H1 (cell line): ENCODE measurements around the gene DELE1. TPM values are rescaled to one million over a fixed set of nuclear protein-coding genes. Genes with fewer than 3 reads are reported as not detected.

Experiments used
- CTCF ChIA-PET: fragments of 300-600 bp; sonication (Branson Sonifier 250); formaldehyde crosslinking; loops from one replicate; lab custom pipeline; 2021; ENCODE audit not compliant: partially characterized antibody; lab: Charles Lee
- POLR2A ChIA-PET: fragments of 300-600 bp; sonication (Branson Sonifier 250); formaldehyde crosslinking; loops from one replicate; lab custom pipeline; 2021; ENCODE audit warnings: inconsistent platforms; ENCODE audit not compliant: partially characterized antibody; lab: Charles Lee
- DNase-seq, 2 experiments: peaks; one replicate each; pipeline versions ENCODE4 v3.0.0 to v3.0.0-alpha.2; 2010 to 2022; ENCODE audit warnings: low spot score in 2 of 2, low read depth in 1 of 2, mixed read lengths in 1 of 2
- FAIRE-seq: peaks from 2 replicates; lab custom pipeline; 2011; peaks lifted over from hg19 to GRCh38; lab: Jason Lieb, UNC
- H2AFZ ChIP-seq: 2 replicates; pipeline ENCODE4 v1.8.1; 2012; ENCODE audit warnings: low read length, inconsistent platforms
- H2AK5ac ChIP-seq: 2 replicates; pipeline ENCODE4 v1.6.1; 2013; ENCODE audit warnings: low read depth, low read length
- H2BK120ac ChIP-seq: replicated peaks from 2 replicates; pipeline ENCODE3; 2013; ENCODE audit warnings: low read depth, low read length, inconsistent platforms
- H2BK12ac ChIP-seq: 2 replicates; pipeline ENCODE4 v1.6.1; 2013; ENCODE audit warnings: low read depth, low read length
- H2BK15ac ChIP-seq: 2 replicates; pipeline ENCODE4 v1.6.1; 2013; ENCODE audit warnings: low read length
- H2BK20ac ChIP-seq: 2 replicates; pipeline ENCODE4 v1.6.1; 2013; ENCODE audit warnings: low read length
- H2BK5ac ChIP-seq: 2 replicates; pipeline ENCODE4 v1.6.1; 2013; ENCODE audit warnings: low read depth, low read length
- H3K14ac ChIP-seq: 2 replicates; pipeline ENCODE4 v1.6.1; 2013; ENCODE audit warnings: inconsistent platforms; ENCODE audit not compliant: insufficient read length
- H3K18ac ChIP-seq: 2 replicates; pipeline ENCODE4 v1.6.1; 2013; ENCODE audit warnings: low read length; ENCODE audit errors: extremely low read depth
- H3K23ac ChIP-seq: 2 replicates; pipeline ENCODE4 v1.6.1; 2013; ENCODE audit warnings: inconsistent platforms; ENCODE audit not compliant: insufficient read length
- H3K23me2 ChIP-seq: 2 replicates; pipeline ENCODE4 v1.6.1; 2013; ENCODE audit warnings: low read depth, low read length
- H3K27ac ChIP-seq: 2 replicates; pipeline ENCODE4 v1.6.1; 2011; ENCODE audit warnings: low read depth, low read length, inconsistent platforms
- H3K27me3 ChIP-seq, 4 experiments: replicated peaks in 1 of 4; 1 replicate in 1 of 4; 2 replicates in 3 of 4; pipeline versions ENCODE4 v1.6.1 to v1.8.1; 2011 to 2013; ENCODE audit warnings: low read length in 3 of 4, mild to moderate bottlenecking in 3 of 4, inconsistent platforms in 2 of 4, mixed read lengths in 2 of 4, moderate library complexity in 1 of 4; ENCODE audit not compliant: control insufficient read depth in 3 of 4, insufficient read depth in 3 of 4; ENCODE audit errors: extremely low read depth in 1 of 4
- H3K36me3 ChIP-seq, 4 experiments: 2 replicates each; pipeline versions ENCODE4 v1.6.1 to v1.8.1; 2011 to 2013; ENCODE audit warnings: mild to moderate bottlenecking in 4 of 4, low read length in 3 of 4, moderate library complexity in 2 of 4, control low read depth in 1 of 4, inconsistent platforms in 1 of 4; ENCODE audit not compliant: insufficient read depth in 4 of 4, control insufficient read depth in 2 of 4
- H3K4ac ChIP-seq: replicated peaks from 2 replicates; pipeline ENCODE3; 2013; ENCODE audit warnings: low read length, low read depth, mixed read lengths, inconsistent platforms; ENCODE audit not compliant: insufficient read length
- H3K4me1 ChIP-seq, 4 experiments: replicated peaks in 1 of 4; 1 replicate in 1 of 4; 2 replicates in 3 of 4; pipeline versions ENCODE4 v1.6.1 to v1.8.1; 2011 to 2013; ENCODE audit warnings: low read length in 3 of 4, inconsistent platforms in 2 of 4, mixed read lengths in 1 of 4; ENCODE audit not compliant: insufficient read depth in 4 of 4, control insufficient read depth in 3 of 4
- H3K4me2 ChIP-seq, 2 experiments: 2 replicates each; pipeline versions ENCODE4 v1.6.1 to v1.8.1; 2011 to 2013; ENCODE audit warnings: low read depth in 2 of 2, low read length in 2 of 2, control low read depth in 1 of 2, inconsistent platforms in 1 of 2, mild to moderate bottlenecking in 1 of 2; ENCODE audit not compliant: insufficient read depth in 1 of 2
- H3K4me3 ChIP-seq, 4 experiments: fragments of 200-600, 300-600 bp in 1 of 4; sonication (generic), shearing (Covaris generic), sonication (Bioruptor Twin) in 1 of 4; 2 replicates each; pipeline versions ENCODE4 v1.5.1 to v1.8.1; 2011 to 2016; ENCODE audit warnings: low read length in 4 of 4, low read depth in 3 of 4, control low read depth in 2 of 4, inconsistent platforms in 2 of 4, mild to moderate bottlenecking in 2 of 4, mixed read lengths in 1 of 4, moderate library complexity in 1 of 4; ENCODE audit not compliant: insufficient read depth in 2 of 4; ENCODE audit errors: extremely low read depth in 1 of 4
- H3K56ac ChIP-seq: replicated peaks from 2 replicates; pipeline ENCODE3; 2013; ENCODE audit warnings: low read depth, mild to moderate bottlenecking, mixed read lengths, low read length, inconsistent platforms; ENCODE audit not compliant: insufficient read length
- H3K79me1 ChIP-seq: 2 replicates; pipeline ENCODE4 v1.6.1; 2013; ENCODE audit warnings: low read depth, low read length, control low read depth
- H3K79me2 ChIP-seq, 2 experiments: 2 replicates each; pipeline versions ENCODE4 v1.6.1 to v1.8.1; 2012 to 2013; ENCODE audit warnings: low read length in 2 of 2, mild to moderate bottlenecking in 2 of 2, inconsistent platforms in 1 of 2; ENCODE audit not compliant: insufficient read depth in 2 of 2, control insufficient read depth in 1 of 2
- H3K9ac ChIP-seq, 4 experiments: replicated peaks in 1 of 4; 1 replicate in 1 of 4; 2 replicates in 3 of 4; pipeline versions ENCODE4 v1.6.1 to v1.8.1; 2011 to 2013; ENCODE audit warnings: low read depth in 3 of 4, low read length in 3 of 4, control low read depth in 2 of 4, mild to moderate bottlenecking in 2 of 4, moderate library complexity in 2 of 4, inconsistent platforms in 1 of 4; ENCODE audit errors: extremely low read depth in 1 of 4
- H3K9me3 ChIP-seq, 2 experiments: 2 replicates each; pipeline versions ENCODE4 v1.6.1 to v1.8.1; 2012 to 2013; ENCODE audit warnings: mild to moderate bottlenecking in 2 of 2, moderate library complexity in 2 of 2, control low read depth in 1 of 2, inconsistent platforms in 1 of 2, low read depth in 1 of 2, low read length in 1 of 2, mixed read lengths in 1 of 2; ENCODE audit not compliant: insufficient read depth in 2 of 2
- H4K20me1 ChIP-seq, 2 experiments: replicated peaks in 1 of 2; 2 replicates each; pipeline versions ENCODE3 to v1.8.1; 2011 to 2013; ENCODE audit warnings: inconsistent platforms in 2 of 2, low read length in 2 of 2, mild to moderate bottlenecking in 1 of 2; ENCODE audit not compliant: insufficient read depth in 2 of 2, control insufficient read depth in 1 of 2
- H4K5ac ChIP-seq: 2 replicates; pipeline ENCODE4 v1.6.1; 2013; ENCODE audit warnings: low read length, low read depth, mixed read lengths, inconsistent platforms; ENCODE audit not compliant: insufficient read length
- H4K8ac ChIP-seq: 2 replicates; pipeline ENCODE4 v1.8.0; 2013; ENCODE audit warnings: mild to moderate bottlenecking, moderate library complexity, low read length, inconsistent platforms; ENCODE audit not compliant: insufficient read depth; ENCODE audit errors: extremely low read depth
- H4K91ac ChIP-seq: replicated peaks from 2 replicates; pipeline ENCODE3; 2013; ENCODE audit warnings: low read length, mixed read lengths, inconsistent platforms; ENCODE audit not compliant: insufficient read length
- POU5F1 ChIP-seq: IDR thresholded peaks from 2 replicates; pipeline ENCODE4 v1.6.1; 2011; ENCODE audit warnings: low read depth, mild to moderate bottlenecking, low read length, moderate library complexity
- RNF2 ChIP-seq: fragments of 200-900, 300-1000 bp; sonication (generic); IDR thresholded peaks from 2 replicates; pipeline ENCODE4 v1.7.1; 2016; ENCODE audit warnings: borderline replicate concordance, low read depth, mild to moderate bottlenecking, antibody characterized with exemption, low read length; ENCODE audit not compliant: poor library complexity, severe bottlenecking; ENCODE audit errors: missing control alignments
- SUZ12 ChIP-seq: fragments of 200-600 bp; sonication (generic); IDR thresholded peaks from 2 replicates; pipeline ENCODE4 v1.6.1; 2012; ENCODE audit warnings: mild to moderate bottlenecking, inconsistent platforms, low read length, moderate library complexity, mixed read lengths
- WGBS, 2 experiments: shearing (Covaris generic) in 1 of 2; methylation state at CpG; one replicate each; pipeline versions ENCODE4 v1.1.6 to v1.1.7; 2013 to 2015; ENCODE audit warnings: low lambda C conversion rate in 2 of 2, mixed read lengths in 2 of 2, inconsistent platforms in 1 of 2, low coverage in 1 of 2, missing lambda C conversion rate in 1 of 2; ENCODE audit not compliant: insufficient replicate concordance in 2 of 2, insufficient coverage in 1 of 2, insufficient read length in 1 of 2; ENCODE audit errors: extremely low coverage in 1 of 2, missing lambda C conversion rate in 1 of 2; 5-methylcytosine and 5-hydroxymethylcytosine counted together
- polyA plus RNA-seq, 7 experiments: library from polyadenylated mRNA; depleted of rRNA in 3 of 7; stranded (reverse) in 5 of 7; unstranded in 2 of 7; fragments of >200 nt in 5 of 7; fragments of 200-250 nt in 2 of 7; gene quantifications; 1 replicate in 5 of 7; 2 replicates in 1 of 7; 4 replicates in 1 of 7; pipeline versions ENCODE4 v1.2.1 to v1.2.3, GENCODE V29; 2011 to 2013; ENCODE audit warnings: missing spikeins in 2 of 7, mixed read lengths in 2 of 7
- total RNA-seq: library from RNA; stranded (reverse); fragmentation: NEBNext Ultra II Directional; extraction: Animal tissue kit (Norgen Biotek cat#: 25700); gene quantifications from 2 replicates; pipeline ENCODE4 v1.2.1, GENCODE V29; 2021
- TF ChIP-seq, protein P1 (sequence below): IDR thresholded peaks from 2 replicates; pipeline ENCODE4 v1.6.1; 2012; ENCODE audit warnings: inconsistent platforms

DELE1 gene
- total and polyA plus RNA-seq, 2 of the 8 experiments (the other 6 are each of a cell fraction or from before 2014, with no cell fraction given), result 61.4 to 114 TPM

GRCh38 chr5:141913560-141914198 is 10.0 kb upstream of the DELE1 start:
- peak; percentile 42 for FAIRE-seq
- peak overlapping the region; percentile 70 to 72 for H3K4me2 ChIP-seq
- ChIA-PET CTCF (interaction anchor here (0.8 to 5.4 kb wide), 10 partner anchors 10 to 222 kb away, joined by 3 to 58 read pairs (median 6); partner anchors contain the start of genes DELE1 and PCDH1), POLR2A (interaction anchor here (0.8 to 5.0 kb wide), 8 partner anchors 10 to 238 kb away, joined by 3 to 36 read pairs (median 4); partner anchors contain the start of gene DELE1)
- H3K14ac ChIP-seq, result no peak overlapping the region
- TF ChIP-seq POU5F1, result no peak
- TF ChIP-seq SUZ12, result no peak
- TF ChIP-seq RNF2, result peak; percentile 42
- TF ChIP-seq, protein P1, sequence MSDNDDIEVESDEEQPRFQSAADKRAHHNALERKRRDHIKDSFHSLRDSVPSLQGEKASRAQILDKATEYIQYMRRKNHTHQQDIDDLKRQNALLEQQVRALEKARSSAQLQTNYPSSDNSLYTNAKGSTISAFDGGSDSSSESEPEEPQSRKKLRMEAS, result peak; percentile 54; the same call in 1 of the 2 replicates
- H2BK120ac ChIP-seq, result no peak overlapping the region
- H2BK20ac ChIP-seq, result no peak overlapping the region
- H3K36me3 ChIP-seq, result no peaks in the 10 kb centered on the region
- H3K27ac ChIP-seq, result no peak overlapping the region
- no peak overlapping the region for H3K56ac ChIP-seq
- H2AK5ac ChIP-seq, result no peak overlapping the region
- H3K4me3 ChIP-seq, result peak overlapping the region; percentile 5 to 64 (median 47)
- no peaks in the 10 kb centered on the region for H3K79me1 ChIP-seq
- peak overlapping the region in 2 of 4 experiments; percentile 14 to 35; a peak in 3 of 7 replicates for H3K9ac ChIP-seq
- peak overlapping the region; percentile 78 for H2AFZ ChIP-seq
- no peak overlapping the region for H4K5ac ChIP-seq
- no peak overlapping the region for H2BK15ac ChIP-seq
- peak overlapping the region; percentile 43; the same call in 1 of the 2 replicates for H3K18ac ChIP-seq
- no peaks in the 10 kb centered on the region for H4K20me1 ChIP-seq
- 35% methylated on average over 16 of the region's 16 CpGs; no CpG with 5 or more reads in 1 of the 2 experiments for WGBS, 2 experiments
- H3K27me3 ChIP-seq, result peaks cover 3 to 17% (median 7%) of the 10 kb centered on the region in 4 experiments
- no peak overlapping the region for H4K8ac ChIP-seq
- no peak overlapping the region for H3K4ac ChIP-seq
- H3K79me2 ChIP-seq, result no peaks in the 10 kb centered on the region
- no peak for DNase-seq
- no peak overlapping the region; the same call in 1 of the 2 replicates for H2BK5ac ChIP-seq
- H3K4me1 ChIP-seq, result peaks cover 4 to 10% (median 6%) of the 10 kb centered on the region in 4 experiments; a peak in 6 of 7 replicates
- no peak overlapping the region for H3K23ac ChIP-seq
- peak overlapping the region; percentile 48 for H4K91ac ChIP-seq
- H3K23me2 ChIP-seq, result peaks cover 3% of the 10 kb centered on the region; the same call in 1 of the 2 replicates
- H2BK12ac ChIP-seq, result no peak overlapping the region
- no peaks in the 10 kb centered on the region for H3K9me3 ChIP-seq
